Esophagus mucosa (tissue), 1 donor: Measurements from ENCODE around the gene PSMB2. TPM values are rescaled to one million over a fixed set of nuclear protein-coding genes. Genes with fewer than 3 reads are reported as not detected.
"Not testable (repeated sequence)": the region's sequence is repeated elsewhere in the genome, so short reads cannot be mapped to it uniquely, and the experiment has no call there.

Source experiments
- ATAC-seq: fragments of 200-7000 bp; cut with Tn5 transposase; one replicate; pipeline ENCODE4 v1.9.1; 2020
- total RNA-seq: library from RNA; stranded (reverse); gene quantifications from one replicate; pipeline ENCODE4 v1.2.4, GENCODE V29; 2023
- donor health status: DM: yes; HTN: yes; CAD: no.

Gene PSMB2
- total RNA-seq, 1 donor from 2014 or later: 54.6 TPM

- ATAC-seq: peak; percentile 22
Observed at GRCh38 chr1:35592991-35593769, 48.1 kb downstream of the PSMB2 start.

- no peak for ATAC-seq
Observed at GRCh38 chr1:35591211-35591610, 50.1 kb downstream of the PSMB2 start.

DNA sequence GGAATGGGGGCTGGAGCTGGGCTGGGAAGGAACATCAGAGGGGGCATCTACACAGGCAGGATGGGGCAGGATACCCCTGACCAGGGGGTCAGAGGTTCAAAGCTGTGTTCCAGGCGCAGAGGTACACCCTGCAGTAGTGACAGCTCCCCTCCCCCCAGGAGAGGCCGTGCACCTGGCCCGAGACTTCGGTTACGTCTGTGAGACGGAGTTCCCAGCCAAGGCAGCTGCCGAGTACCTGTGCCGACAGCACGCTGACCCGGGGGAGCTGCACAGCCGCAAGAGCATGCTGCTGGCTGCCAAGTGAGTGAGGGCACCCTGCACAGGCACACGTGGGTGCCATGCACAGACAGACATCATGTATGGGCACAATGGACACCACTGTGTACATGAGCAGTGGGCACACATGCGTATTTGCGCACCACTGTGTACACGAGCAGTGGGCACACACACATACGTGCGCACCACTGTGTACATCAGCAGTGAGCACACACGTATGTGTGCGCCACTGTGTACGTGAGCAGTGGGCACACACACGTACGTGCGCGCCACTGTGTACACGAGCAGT, 50.8 kb downstream of the PSMB2 start:
- no peak for ATAC-seq

- no peak for ATAC-seq
Observed at GRCh38 chr1:35589516-35590427, 51.6 kb downstream of the PSMB2 start.

DNA sequence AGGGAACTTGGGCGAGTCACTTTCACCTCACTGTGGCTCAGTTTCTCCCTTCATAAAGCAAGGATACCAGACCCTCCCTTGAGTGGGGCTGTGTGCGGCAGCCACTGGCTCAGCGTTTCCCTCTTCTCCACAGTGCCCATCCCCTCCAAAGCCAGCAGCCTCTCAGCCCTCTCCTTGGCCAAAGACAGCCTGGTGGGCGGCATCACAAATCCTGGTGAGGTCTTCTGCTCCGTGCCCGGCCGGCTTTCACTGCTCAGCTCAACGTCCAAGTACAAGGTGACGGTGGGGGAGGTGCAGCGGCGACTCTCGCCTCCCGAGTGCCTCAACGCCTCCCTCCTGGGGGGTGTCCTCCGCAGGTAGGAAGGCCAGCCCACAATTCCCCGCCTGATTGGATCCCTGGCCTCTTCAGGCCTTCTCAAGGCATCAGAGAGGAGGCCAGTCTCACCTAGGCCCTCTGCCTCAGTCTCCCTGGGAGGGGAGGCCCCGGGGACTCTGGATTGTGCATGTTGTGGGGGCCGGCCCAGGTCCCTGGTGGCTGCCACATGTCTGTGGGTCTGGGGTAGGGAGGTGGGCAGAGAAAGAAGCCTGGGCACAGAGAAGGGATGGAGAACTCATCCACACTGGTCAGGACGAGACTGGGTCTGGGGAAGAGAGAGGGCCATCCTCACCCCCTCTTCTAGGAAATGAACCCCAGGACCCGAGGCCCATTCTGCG, 53.0 kb downstream of the PSMB2 start:
- ATAC-seq: no peak

GRCh38 chr1:35587736-35588135, 53.6 kb downstream of the PSMB2 start:
- no peak for ATAC-seq

DNA sequence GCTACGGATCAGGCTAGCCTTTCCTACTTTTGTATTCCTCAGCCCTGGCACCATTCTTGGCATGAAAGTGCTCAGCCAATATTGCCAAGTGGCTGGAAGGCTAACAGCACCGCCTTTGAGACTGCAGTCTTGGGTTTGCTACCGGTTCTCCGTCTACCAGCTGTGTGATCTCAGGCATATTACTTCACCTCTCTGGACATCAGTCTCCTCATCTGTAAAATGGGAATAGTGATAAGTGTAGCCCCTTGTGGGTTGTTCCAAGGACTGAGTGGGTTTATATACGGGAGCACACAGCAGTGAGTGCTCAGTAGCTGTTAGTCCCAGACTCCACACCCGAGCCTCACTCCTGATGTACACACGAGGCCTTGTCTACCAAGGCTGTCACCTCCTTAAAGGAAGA, 54.5 kb downstream of the PSMB2 start:
- no peak for ATAC-seq

- ATAC-seq: not testable (repeated sequence)
Observed at GRCh38 chr1:35585805-35586204, 55.5 kb downstream of the PSMB2 start.

- no peak for ATAC-seq
Observed at GRCh38 chr1:35585281-35585680, 56.0 kb downstream of the PSMB2 start.

DNA sequence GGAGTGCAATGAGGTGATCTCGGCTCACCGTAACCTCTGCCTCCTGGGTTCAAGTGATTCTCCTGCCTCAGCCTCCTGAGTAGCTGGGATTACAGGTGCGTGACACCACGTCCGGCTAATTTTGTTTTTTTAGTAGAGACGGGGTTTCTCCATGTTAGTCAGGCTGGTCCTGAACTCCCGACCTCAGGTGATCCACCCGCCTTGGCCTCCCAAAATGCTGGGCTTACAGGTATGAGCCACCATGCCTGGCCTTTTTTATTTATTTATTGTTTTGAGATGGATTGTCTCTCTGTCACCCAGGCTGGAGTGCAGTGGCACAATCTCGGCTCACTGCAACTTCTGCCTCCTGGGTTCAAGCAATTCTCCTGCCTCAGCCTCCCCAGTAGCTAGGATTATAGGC, 59.7 kb downstream of the PSMB2 start:
- ATAC-seq: not testable (repeated sequence)

- no peak for ATAC-seq
Observed at GRCh38 chr1:35580949-35581388, 60.4 kb downstream of the PSMB2 start.

- peak; percentile 58 for ATAC-seq
Observed at GRCh38 chr1:35577071-35577998, 64.0 kb downstream of the PSMB2 start.

DNA sequence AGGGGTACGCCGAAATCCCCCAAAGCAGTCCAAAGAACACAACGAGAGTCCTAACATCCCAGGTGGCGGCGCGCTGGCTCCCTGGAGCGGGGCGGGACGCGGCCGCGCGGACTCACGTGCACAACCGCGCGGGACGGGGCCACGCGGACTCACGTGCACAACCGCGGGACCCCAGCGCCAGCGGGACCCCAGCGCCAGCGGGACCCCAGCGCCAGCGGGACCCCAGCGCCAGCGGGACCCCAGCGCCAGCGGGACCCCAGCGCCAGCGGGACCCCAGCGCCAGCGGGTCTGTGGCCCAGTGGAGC, 64.6 kb downstream of the PSMB2 start:
- not testable (repeated sequence) for ATAC-seq

GRCh38 chr1:35576061-35576765, 65.1 kb downstream of the PSMB2 start:
- ATAC-seq: no peak

DNA sequence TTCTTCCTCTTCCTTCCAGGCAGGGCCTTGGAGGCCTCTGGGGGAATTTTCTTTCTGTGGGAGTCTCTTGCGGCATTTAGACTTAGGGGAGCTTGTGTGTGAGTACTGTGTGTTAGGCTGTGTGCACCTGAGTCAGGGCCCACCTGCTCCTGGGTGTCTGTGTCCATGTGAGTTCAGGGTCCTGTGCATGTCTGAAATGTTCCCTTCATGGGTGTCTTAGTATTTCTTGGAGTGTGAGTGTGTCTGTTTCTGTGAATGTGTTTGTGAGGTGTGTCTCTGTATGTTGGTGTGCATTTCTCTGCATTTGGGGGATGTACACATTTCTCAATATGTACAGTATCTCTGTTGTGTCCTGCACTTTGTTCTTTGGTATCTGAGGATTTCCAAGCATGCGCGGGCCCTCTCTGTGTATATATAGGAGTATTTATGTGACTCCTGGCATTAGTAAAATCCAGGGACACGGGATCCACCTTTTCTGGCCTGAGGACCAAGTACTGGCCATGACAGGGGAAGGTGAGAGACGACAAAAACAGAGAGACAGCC, 65.8 kb downstream of the PSMB2 start:
- ATAC-seq: no peak

- ATAC-seq: peak; percentile 17
Observed at GRCh38 chr1:35574655-35575415, 66.5 kb downstream of the PSMB2 start.

DNA sequence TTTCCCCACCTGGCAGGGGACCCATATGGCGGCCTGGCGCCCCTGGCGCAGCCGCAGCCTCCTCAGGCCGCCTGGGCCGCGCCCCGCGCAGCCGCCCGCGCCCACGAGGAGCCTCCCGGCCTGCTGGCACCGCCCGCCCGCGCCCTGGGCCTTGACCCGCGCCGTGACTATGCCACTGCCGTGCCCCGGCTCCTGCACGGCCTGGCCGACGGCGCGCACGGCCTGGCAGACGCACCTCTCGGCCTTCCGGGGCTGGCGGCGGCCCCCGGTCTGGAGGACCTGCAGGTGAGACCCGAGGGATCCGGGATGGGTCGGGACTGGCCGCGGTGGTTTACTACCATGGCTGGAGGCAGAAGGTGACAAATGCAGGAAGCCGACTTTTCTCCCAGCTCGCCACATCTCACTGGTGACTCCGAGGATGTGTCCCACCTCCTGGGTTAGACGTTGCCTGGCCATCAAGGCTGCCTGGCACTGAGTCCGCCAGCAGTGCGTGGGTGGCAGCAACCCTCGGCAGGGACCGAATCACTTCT, 67.1 kb downstream of the PSMB2 start:
- ATAC-seq: no peak

DNA sequence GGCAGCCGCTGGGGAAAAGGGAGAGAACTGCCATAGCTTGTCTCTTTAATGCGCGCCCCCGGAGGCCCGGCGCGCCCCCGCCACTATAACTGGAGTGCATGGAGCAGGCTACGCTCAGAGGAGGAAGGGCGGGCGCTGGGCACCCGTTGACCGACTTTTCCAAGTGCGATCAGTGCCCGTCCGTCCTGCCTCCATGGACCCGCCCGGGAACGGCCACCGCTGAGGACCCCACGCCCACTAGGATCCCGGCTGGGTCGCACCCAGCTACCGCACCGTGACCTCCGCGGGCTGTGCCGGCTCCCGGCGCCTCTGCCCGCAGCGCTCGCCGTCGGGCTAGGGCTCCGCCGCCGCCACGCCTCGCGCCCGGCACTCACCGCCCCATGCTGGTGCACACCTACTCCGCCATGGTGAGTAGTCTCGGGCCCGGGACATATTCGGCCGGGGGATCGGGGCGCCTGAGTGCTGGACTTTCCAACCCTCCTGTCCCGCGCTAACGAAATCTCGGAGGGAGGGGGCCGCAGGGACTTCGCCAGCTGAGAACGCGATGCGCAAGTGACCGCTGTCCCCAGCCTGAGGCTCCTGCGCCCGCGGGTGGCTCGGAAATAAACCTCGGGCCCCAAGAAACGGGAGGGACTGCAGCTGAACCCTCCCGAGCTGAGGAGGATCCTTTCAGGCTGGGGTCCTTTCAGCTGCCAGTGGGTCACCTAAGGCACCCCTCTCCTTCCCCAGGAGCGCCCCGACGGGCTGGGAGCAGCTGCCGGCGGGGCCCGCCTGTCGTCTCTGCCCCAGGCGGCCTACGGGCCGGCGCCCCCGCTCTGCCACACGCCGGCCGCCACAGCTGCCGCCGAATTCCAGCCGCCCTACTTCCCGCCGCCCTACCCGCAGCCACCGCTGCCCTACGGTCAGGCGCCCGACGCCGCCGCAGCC, 67.9 kb downstream of the PSMB2 start, which contains the start of gene TFAP2E:
TSS of gene TFAP2E (plus strand) at position 117 of the 927 bp plus-strand sequence. CDS start at position 381, 264 bp downstream.
- ATAC-seq: peak; percentile 38
